Breast epithelium (tissue), 3 donors: ENCODE data around the gene ATXN1.

Experiments
- POLR2A ChIP-seq: fragments of 450-650 bp; IDR thresholded peaks from one replicate; pipeline ENCODE4 v1.6.1; 2016; ENCODE audit warnings: antibody characterized with exemption, mild to moderate bottlenecking, moderate library complexity
- POLR2AphosphoS5 ChIP-seq, 3 donors: sonication (generic); formaldehyde crosslinking; IDR thresholded peaks; one replicate each; pipeline ENCODE4 v1.6.1; 2017; ENCODE audit warnings: antibody characterized with exemption in 3 of 3
- TF ChIP-seq, protein P1 (sequence below), 3 donors: fragments of 450-650 bp; IDR thresholded peaks; one replicate each; pipeline ENCODE4 v1.5.1; 2016 to 2017; ENCODE audit warnings: antibody characterized with exemption in 3 of 3, mild to moderate bottlenecking in 3 of 3, moderate library complexity in 3 of 3

GRCh38 chr6:16393326-16393725 is 367.9 kb downstream of the ATXN1 start:
- TF ChIP-seq, protein P1, sequence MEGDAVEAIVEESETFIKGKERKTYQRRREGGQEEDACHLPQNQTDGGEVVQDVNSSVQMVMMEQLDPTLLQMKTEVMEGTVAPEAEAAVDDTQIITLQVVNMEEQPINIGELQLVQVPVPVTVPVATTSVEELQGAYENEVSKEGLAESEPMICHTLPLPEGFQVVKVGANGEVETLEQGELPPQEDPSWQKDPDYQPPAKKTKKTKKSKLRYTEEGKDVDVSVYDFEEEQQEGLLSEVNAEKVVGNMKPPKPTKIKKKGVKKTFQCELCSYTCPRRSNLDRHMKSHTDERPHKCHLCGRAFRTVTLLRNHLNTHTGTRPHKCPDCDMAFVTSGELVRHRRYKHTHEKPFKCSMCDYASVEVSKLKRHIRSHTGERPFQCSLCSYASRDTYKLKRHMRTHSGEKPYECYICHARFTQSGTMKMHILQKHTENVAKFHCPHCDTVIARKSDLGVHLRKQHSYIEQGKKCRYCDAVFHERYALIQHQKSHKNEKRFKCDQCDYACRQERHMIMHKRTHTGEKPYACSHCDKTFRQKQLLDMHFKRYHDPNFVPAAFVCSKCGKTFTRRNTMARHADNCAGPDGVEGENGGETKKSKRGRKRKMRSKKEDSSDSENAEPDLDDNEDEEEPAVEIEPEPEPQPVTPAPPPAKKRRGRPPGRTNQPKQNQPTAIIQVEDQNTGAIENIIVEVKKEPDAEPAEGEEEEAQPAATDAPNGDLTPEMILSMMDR (IDR thresholded peaks at IDR 0.05) = no peak
- TF ChIP-seq POLR2AphosphoS5 (IDR thresholded peaks at IDR 0.05) = no peak
- no peak for TF ChIP-seq POLR2A
